Activated naive CD8-positive, alpha-beta T cell (primary cell): Measurements from ENCODE around the gene SDHB.

Experiments used
- H3K27ac Mint-ChIP-seq: one replicate; pipeline ENCODE4 v1.8.0; 2021; ENCODE audit warnings: mixed read lengths
- H3K27me3 Mint-ChIP-seq: one replicate; pipeline ENCODE4 v1.8.0; 2021; ENCODE audit warnings: mixed read lengths
- H3K36me3 Mint-ChIP-seq: one replicate; pipeline ENCODE4 v1.8.0; 2021; ENCODE audit warnings: mixed read lengths
- H3K4me1 Mint-ChIP-seq: one replicate; pipeline ENCODE4 v1.8.0; 2021; ENCODE audit warnings: low read depth, mixed read lengths
- H3K4me3 Mint-ChIP-seq: one replicate; pipeline ENCODE4 v1.8.0; 2021; ENCODE audit warnings: mild to moderate bottlenecking, mixed read lengths
- H3K9me3 Mint-ChIP-seq: one replicate; pipeline ENCODE4 v1.8.0; 2021; ENCODE audit warnings: low read depth, mixed read lengths

Gene SDHB

GRCh38 chr1:16982902-16983301 is 70.9 kb downstream of the SDHB start:
- Mint-ChIP-seq H3K4me1 (peaks cover 9% of the 10 kb centered on the region), H3K4me3 (no peak overlapping the region), H3K27me3 (peaks cover 12% of the 10 kb centered on the region), H3K36me3 (peaks cover 4% of the 10 kb centered on the region), H3K27ac (no peak overlapping the region), H3K9me3 (no peaks in the 10 kb centered on the region)

GRCh38 chr1:16981269-16981849 is 72.5 kb downstream of the SDHB start:
- Mint-ChIP-seq H3K27ac (no peak overlapping the region), H3K4me1 (peaks cover 9% of the 10 kb centered on the region), H3K27me3 (peaks cover 12% of the 10 kb centered on the region), H3K9me3 (no peaks in the 10 kb centered on the region), H3K4me3 (peak overlapping the region; percentile 85), H3K36me3 (peaks cover 2% of the 10 kb centered on the region)

GRCh38 chr1:16980473-16981268 is 73.2 kb downstream of the SDHB start, which contains the start of gene MFAP2:
MFAP2 (minus strand) TSS chr1:16980620; CDS start chr1:16978273, 2,347 bp downstream.
- no peak within 1 kb of the TSS for H3K27ac Mint-ChIP-seq
- H3K27me3 Mint-ChIP-seq, result peaks cover 12% of the 10 kb centered on the region
- H3K4me3 Mint-ChIP-seq, result peak within 1 kb of the TSS; percentile 85
- no peaks in the 10 kb centered on the region for H3K36me3 Mint-ChIP-seq
- H3K4me1 Mint-ChIP-seq, result peaks cover 9% of the 10 kb centered on the region
- no peaks in the 10 kb centered on the region for H3K9me3 Mint-ChIP-seq

GRCh38 chr1:16979475-16980327 is 74.1 kb downstream of the SDHB start:
- no peaks in the 10 kb centered on the region for H3K36me3 Mint-ChIP-seq
- H3K9me3 Mint-ChIP-seq, result no peaks in the 10 kb centered on the region
- peaks cover 9% of the 10 kb centered on the region for H3K4me1 Mint-ChIP-seq
- H3K27ac Mint-ChIP-seq, result no peak overlapping the region
- H3K27me3 Mint-ChIP-seq, result peaks cover 12% of the 10 kb centered on the region
- no peak overlapping the region for H3K4me3 Mint-ChIP-seq

GRCh38 chr1:16978567-16979474 is 75.0 kb downstream of the SDHB start:
- H3K27me3 Mint-ChIP-seq, result peaks cover 12% of the 10 kb centered on the region
- H3K4me1 Mint-ChIP-seq, result peaks cover 9% of the 10 kb centered on the region
- no peak overlapping the region for H3K4me3 Mint-ChIP-seq
- no peaks in the 10 kb centered on the region for H3K36me3 Mint-ChIP-seq
- H3K27ac Mint-ChIP-seq, result no peak overlapping the region
- no peaks in the 10 kb centered on the region for H3K9me3 Mint-ChIP-seq

GRCh38 chr1:16978139-16978538 is 75.7 kb downstream of the SDHB start:
- Mint-ChIP-seq H3K4me1 (peaks cover 9% of the 10 kb centered on the region), H3K4me3 (no peak overlapping the region), H3K9me3 (no peaks in the 10 kb centered on the region), H3K27me3 (peaks cover 10% of the 10 kb centered on the region), H3K27ac (no peak overlapping the region), H3K36me3 (no peaks in the 10 kb centered on the region)

- Mint-ChIP-seq H3K27me3 (peaks cover 9% of the 10 kb centered on the region), H3K4me1 (peaks cover 9% of the 10 kb centered on the region), H3K9me3 (no peaks in the 10 kb centered on the region), H3K36me3 (no peaks in the 10 kb centered on the region), H3K4me3 (no peak overlapping the region), H3K27ac (no peak overlapping the region)
These were observed 76.5 kb downstream of the SDHB start for GRCh38 chr1:16977377-16977776.

- Mint-ChIP-seq H3K4me1 (peaks cover 9% of the 10 kb centered on the region), H3K27me3 (peaks cover 9% of the 10 kb centered on the region)
These were observed 76.9 kb downstream of the SDHB start for GRCh38 chr1:16976966-16977365.

GRCh38 chr1:16975838-16976237 is 78.0 kb downstream of the SDHB start:
- peaks cover under 1% of the 10 kb centered on the region for H3K27me3 Mint-ChIP-seq
- peaks cover 2% of the 10 kb centered on the region for H3K4me1 Mint-ChIP-seq
- no peaks in the 10 kb centered on the region for H3K36me3 Mint-ChIP-seq
- H3K27ac Mint-ChIP-seq, result no peak overlapping the region
- no peak overlapping the region for H3K4me3 Mint-ChIP-seq
- H3K9me3 Mint-ChIP-seq, result no peaks in the 10 kb centered on the region

More at GRCh38 chr1:16976966-16977365, 76.9 kb downstream of the SDHB start:
- H3K36me3 Mint-ChIP-seq, result no peaks in the 10 kb centered on the region
- no peak overlapping the region for H3K4me3 Mint-ChIP-seq
- no peaks in the 10 kb centered on the region for H3K9me3 Mint-ChIP-seq
- no peak overlapping the region for H3K27ac Mint-ChIP-seq

- H3K36me3 Mint-ChIP-seq, result no peaks in the 10 kb centered on the region
- H3K27ac Mint-ChIP-seq, result no peak overlapping the region
- H3K4me1 Mint-ChIP-seq, result no peaks in the 10 kb centered on the region
- H3K4me3 Mint-ChIP-seq, result no peak overlapping the region
- no peaks in the 10 kb centered on the region for H3K9me3 Mint-ChIP-seq
- no peaks in the 10 kb centered on the region for H3K27me3 Mint-ChIP-seq
These were observed 78.6 kb downstream of the SDHB start for GRCh38 chr1:16975211-16975610.

- H3K4me1 Mint-ChIP-seq, result no peaks in the 10 kb centered on the region
- no peaks in the 10 kb centered on the region for H3K36me3 Mint-ChIP-seq
- no peaks in the 10 kb centered on the region for H3K9me3 Mint-ChIP-seq
- H3K27ac Mint-ChIP-seq, result no peak overlapping the region
- no peak overlapping the region for H3K4me3 Mint-ChIP-seq
- H3K27me3 Mint-ChIP-seq, result no peaks in the 10 kb centered on the region
These were observed 80.6 kb downstream of the SDHB start for GRCh38 chr1:16973215-16973614.

GRCh38 chr1:16972189-16972895 is 81.5 kb downstream of the SDHB start:
- Mint-ChIP-seq H3K4me1 (no peaks in the 10 kb centered on the region), H3K9me3 (no peaks in the 10 kb centered on the region), H3K4me3 (no peak overlapping the region), H3K27ac (no peak overlapping the region), H3K36me3 (no peaks in the 10 kb centered on the region), H3K27me3 (no peaks in the 10 kb centered on the region)

- H3K27ac Mint-ChIP-seq, result no peak overlapping the region
- no peaks in the 10 kb centered on the region for H3K36me3 Mint-ChIP-seq
- no peaks in the 10 kb centered on the region for H3K4me1 Mint-ChIP-seq
- no peaks in the 10 kb centered on the region for H3K27me3 Mint-ChIP-seq
- H3K9me3 Mint-ChIP-seq, result no peaks in the 10 kb centered on the region
- H3K4me3 Mint-ChIP-seq, result no peak overlapping the region
These were observed 82.3 kb downstream of the SDHB start for GRCh38 chr1:16971341-16972188.
